GM12878 (cell line): Measurements from ENCODE around the gene CNTNAP2. TPM values are rescaled to one million over a fixed set of nuclear protein-coding genes. Genes with fewer than 3 reads are reported as not detected.

Experiments
- ATAC-seq: fragments of 200-7000 bp; cut with Tn5 transposase; 3 replicates; pipeline ENCODE4 v1.9.1; 2020; ENCODE audit warnings: mild to moderate bottlenecking, moderate library complexity
- BruUV-seq: library from RNA; stranded (reverse); fragments of 400-500 nt; replicated peaks from 2 replicates; lab custom pipeline; 2021; lab: Mats Ljungman, UMichigan
- CTCF ChIA-PET: fragments of 300-600 bp; sonication (Branson Sonifier 250); formaldehyde crosslinking; extraction: SDS; loops from one replicate; lab custom pipeline; 2021; ENCODE audit warnings: inconsistent platforms; lab: Yijun Ruan, JAX
- POLR2A ChIA-PET: fragments of 350-600 bp; formaldehyde crosslinking; extraction: SDS; loops from one replicate; lab custom pipeline; 2021; ENCODE audit warnings: inconsistent platforms; lab: Charles Lee
- RAD21 ChIA-PET: fragments of 300-600 bp; sonication (Branson Sonifier 250); formaldehyde crosslinking; loops from one replicate; lab custom pipeline; 2023; ENCODE audit warnings: antibody characterized with exemption; ENCODE audit not compliant: unreplicated experiment; lab: Charles Lee
- SMC1A ChIA-PET: fragments of 300-600 bp; sonication (Branson Sonifier 250); formaldehyde crosslinking; loops from one replicate; lab custom pipeline; 2023; ENCODE audit not compliant: unreplicated experiment, uncharacterized antibody; lab: Charles Lee
- DNase-seq: peaks from one replicate; pipeline ENCODE4 v3.0.0-alpha.2; 2011; ENCODE audit warnings: low read depth, low spot score
- FAIRE-seq: peaks from 3 replicates; lab custom pipeline; 2011; peaks lifted over from hg19 to GRCh38; lab: Jason Lieb, UNC
- H2AFZ ChIP-seq: 2 replicates; pipeline ENCODE4 v1.6.0; 2011; ENCODE audit warnings: low read depth, low read length, control low read depth; ENCODE audit not compliant: control insufficient read depth
- H3K27ac ChIP-seq: 2 replicates; pipeline ENCODE4 v1.5.1; 2011; ENCODE audit warnings: control low read depth; ENCODE audit not compliant: control insufficient read depth, insufficient read depth
- H3K27me3 ChIP-seq, 2 experiments: replicated peaks in 1 of 2; 2 replicates each; pipeline versions ENCODE4 v1.6.0 to v1.6.1; 2011; ENCODE audit warnings: low read length in 1 of 2; ENCODE audit not compliant: control insufficient read depth in 2 of 2, insufficient read depth in 2 of 2
- H3K36me3 ChIP-seq, 2 experiments: 2 replicates each; pipeline ENCODE4 v1.5.1; 2011; ENCODE audit warnings: low read length in 1 of 2; ENCODE audit not compliant: control insufficient read depth in 2 of 2, insufficient read depth in 2 of 2
- H3K4me1 ChIP-seq: 2 replicates; pipeline ENCODE4 v1.6.1; 2011; ENCODE audit warnings: mild to moderate bottlenecking, low read length, moderate library complexity, mixed read lengths; ENCODE audit not compliant: control insufficient read depth, insufficient read depth
- H3K4me2 ChIP-seq: 2 replicates; pipeline ENCODE4 v1.6.0; 2011; ENCODE audit warnings: control low read depth; ENCODE audit not compliant: control insufficient read depth, insufficient read depth
- H3K4me3 ChIP-seq: fragments of 200-600 bp; sonication (generic); 2 replicates; pipeline ENCODE4 v1.5.1; 2016
- H3K79me2 ChIP-seq: 2 replicates; pipeline ENCODE4 v1.6.0; 2011; ENCODE audit warnings: low read length; ENCODE audit not compliant: control insufficient read depth, insufficient read depth
- H3K9ac ChIP-seq: 2 replicates; pipeline ENCODE4 v1.8.0; 2011; ENCODE audit warnings: low read length, control low read depth, mixed read lengths; ENCODE audit not compliant: control insufficient read depth, insufficient read depth
- H3K9me3 ChIP-seq: replicated peaks from 3 replicates; pipeline ENCODE4 v1.5.1; 2011; ENCODE audit warnings: mild to moderate bottlenecking, low read length; ENCODE audit not compliant: control insufficient read depth, insufficient read depth
- H4K20me1 ChIP-seq: 2 replicates; pipeline ENCODE4 v1.6.0; 2011; ENCODE audit not compliant: control insufficient read depth, insufficient read depth
- BMI1 ChIP-seq: fragments of 450-650 bp; IDR thresholded peaks from 2 replicates; pipeline ENCODE4 v1.6.1; 2016; ENCODE audit warnings: mild to moderate bottlenecking, moderate library complexity, borderline replicate concordance
- CBFB ChIP-seq: IDR thresholded peaks from 2 replicates; pipeline ENCODE4 v1.6.1; 2016; ENCODE audit warnings: antibody characterized with exemption, low read depth
- CHD1 ChIP-seq: IDR thresholded peaks from 2 replicates; pipeline ENCODE4 v1.6.1; 2012; ENCODE audit warnings: low read depth, low read length, improper control_type of control experiment
- FOS ChIP-seq: IDR thresholded peaks from 3 replicates; pipeline ENCODE4 v1.6.1; 2011; ENCODE audit warnings: borderline replicate concordance; ENCODE audit not compliant: insufficient read length; ENCODE audit errors: extremely low read depth
- HDGF ChIP-seq: fragments of 450-650 bp; IDR thresholded peaks from 2 replicates; pipeline ENCODE4 v1.6.1; 2016; ENCODE audit warnings: antibody characterized with exemption
- POLR2A ChIP-seq: IDR thresholded peaks from 2 replicates; pipeline ENCODE4 v1.6.1; 2011; ENCODE audit warnings: low read depth, mild to moderate bottlenecking, low read length
- SIX5 ChIP-seq: IDR thresholded peaks from 2 replicates; pipeline ENCODE4 v1.6.1; 2011; ENCODE audit warnings: mild to moderate bottlenecking, low read depth, low read length, moderate library complexity; ENCODE audit not compliant: severe bottlenecking
- TAF1 ChIP-seq: IDR thresholded peaks from 2 replicates; pipeline ENCODE4 v1.6.1; 2011; ENCODE audit warnings: mild to moderate bottlenecking, low read depth, low read length, borderline replicate concordance
- ZNF622 ChIP-seq: fragments of 450-650 bp; IDR thresholded peaks from 2 replicates; pipeline ENCODE4 v1.6.1; 2017; ENCODE audit warnings: mild to moderate bottlenecking, inconsistent platforms
- WGBS: methylation state at CpG from one replicate; pipeline ENCODE4 v1.1.6; 2016; ENCODE audit warnings: low lambda C conversion rate; ENCODE audit not compliant: insufficient replicate concordance, insufficient coverage; ENCODE audit errors: missing lambda C conversion rate; 5-methylcytosine and 5-hydroxymethylcytosine counted together
- in situ Hi-C: fragments of 300-500 bp; cut with MboI; formaldehyde crosslinking; loops from 9 replicates; pipeline ENCODE4 v1.14.3; 2018; ENCODE audit warnings: mixed read lengths
- intact Hi-C: fragments of 100-400 bp; cut with micrococcal nuclease; formaldehyde crosslinking; loops from one replicate; pipeline ENCODE4 v1.14.2; 2022; ENCODE audit not compliant: unreplicated experiment
- polyA plus RNA-seq, 11 experiments: library from polyadenylated mRNA; depleted of rRNA in 4 of 11; unstranded in 6 of 11; stranded (reverse) in 5 of 11; fragments of >200 nt; fragmentation: Nextera tagmentation in 4 of 11; fragmentation: Illumina TruSeq in 1 of 11; extraction: Ambion mirVana in 4 of 11; extraction: Trizol in 1 of 11; gene quantifications; 1 replicate in 1 of 11; 2 replicates in 10 of 11; pipeline versions ENCODE4 v1.2.1 to v1.2.3, GENCODE V29; 2011 to 2016; ENCODE audit warnings: inconsistent platforms in 2 of 11, missing spikeins in 2 of 11, low read depth in 1 of 11
- total RNA-seq, 4 experiments: library from RNA; depleted of rRNA in 3 of 4; stranded (reverse); fragments of >200 nt in 3 of 4; fragmentation: Illumina TruSeq in 1 of 4; extraction: Trizol in 1 of 4; gene quantifications; 2 replicates each; pipeline versions ENCODE4 v1.2.1 to v1.2.3, GENCODE V29; 2013 to 2021
- TF ChIP-seq, protein P1 (sequence below): fragments of 150-350 bp; IDR thresholded peaks from 2 replicates; pipeline ENCODE4 v1.6.1; 2014; ENCODE audit warnings: mild to moderate bottlenecking, low read depth, low read length
- TF ChIP-seq, protein P2 (sequence below): fragments of 450-650 bp; IDR thresholded peaks from 2 replicates; pipeline ENCODE4 v1.6.1; 2017; ENCODE audit warnings: mild to moderate bottlenecking, low read depth, inconsistent platforms; ENCODE audit not compliant: poor library complexity, severe bottlenecking
- TF ChIP-seq, protein P3 (sequence below): fragments of 450-650 bp; formaldehyde crosslinking; IDR thresholded peaks from 2 replicates; pipeline ENCODE4 v1.4.0; 2022; ENCODE audit warnings: mild to moderate bottlenecking, moderate library complexity
- TF ChIP-seq, protein P4 (sequence below): fragments of 450-650 bp; IDR thresholded peaks from 2 replicates; pipeline ENCODE4 v1.6.1; 2017; ENCODE audit warnings: antibody characterized with exemption, mild to moderate bottlenecking, moderate library complexity

CNTNAP2 gene
- total and polyA plus RNA-seq, 10 of the 15 experiments (the other 5 are each of a cell fraction or from before 2014, with no cell fraction given) = 0.03 to 0.08 (median 0.03) TPM; not detected in 7

DNA sequence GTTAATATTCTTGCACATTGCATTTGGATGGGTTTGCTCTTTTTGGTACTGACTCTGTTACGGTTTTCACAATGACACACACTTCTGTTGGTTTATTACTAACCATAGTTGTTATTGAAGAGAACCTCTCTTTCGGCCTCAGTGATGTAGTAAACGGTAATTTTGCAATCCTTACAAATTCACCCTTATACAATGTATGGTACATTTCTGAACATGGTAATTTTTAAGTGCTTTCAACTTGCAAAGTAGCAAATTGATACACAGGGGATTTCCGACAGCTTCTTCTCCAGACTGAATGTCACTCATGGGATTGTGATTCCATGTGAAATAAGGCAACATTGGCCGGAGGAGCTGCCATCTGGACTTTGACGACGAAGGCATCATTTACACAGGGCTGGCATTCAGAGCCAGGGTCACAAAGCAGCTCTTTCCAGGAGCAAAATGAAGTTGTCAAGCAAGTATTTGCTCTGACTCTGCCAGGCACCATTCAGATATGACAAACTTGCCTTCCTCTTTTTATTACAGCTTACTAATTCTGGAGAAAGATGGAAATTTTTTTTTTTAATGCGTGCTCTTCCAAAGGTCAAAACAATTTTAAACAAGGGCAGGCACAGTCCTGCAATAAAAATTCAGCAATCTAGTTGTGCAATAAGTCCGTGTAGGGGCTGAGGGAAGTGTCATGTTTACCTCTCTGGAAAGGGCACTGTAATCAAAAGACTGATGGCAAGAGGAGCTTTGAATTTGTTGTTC lies 1762.5 kb downstream of the CNTNAP2 start:
- Histone ChIP-seq H3K4me3 (no peak overlapping the region), H4K20me1 (no peaks in the 10 kb centered on the region), H3K79me2 (no peaks in the 10 kb centered on the region), H3K9ac (no peak overlapping the region), H2AFZ (no peak overlapping the region), H3K27ac (no peak overlapping the region), H3K27me3 (no peaks in the 10 kb centered on the region), H3K9me3 (no peaks in the 10 kb centered on the region), H3K4me1 (no peaks in the 10 kb centered on the region), H3K36me3 (no peaks in the 10 kb centered on the region), H3K4me2 (no peak overlapping the region)
- ATAC-seq = no peak
- no peak for FAIRE-seq
- intact Hi-C loops (no loop called here), in situ Hi-C loops (no loop called here)
- SMC1A ChIA-PET = interaction anchor here (1.3 kb wide), 1 partner anchor 10 kb away, joined by 3 read pairs; no protein-coding TSS in a partner anchor
- POLR2A ChIA-PET = no interaction called here
- RAD21 ChIA-PET = no interaction called here
- CTCF ChIA-PET = no interaction called here
- DNase-seq = no peak
- no TSS peak for BruUV-seq
- 11% methylated on average over 9 of the region's 9 CpGs for WGBS
- TF ChIP-seq, protein P1, sequence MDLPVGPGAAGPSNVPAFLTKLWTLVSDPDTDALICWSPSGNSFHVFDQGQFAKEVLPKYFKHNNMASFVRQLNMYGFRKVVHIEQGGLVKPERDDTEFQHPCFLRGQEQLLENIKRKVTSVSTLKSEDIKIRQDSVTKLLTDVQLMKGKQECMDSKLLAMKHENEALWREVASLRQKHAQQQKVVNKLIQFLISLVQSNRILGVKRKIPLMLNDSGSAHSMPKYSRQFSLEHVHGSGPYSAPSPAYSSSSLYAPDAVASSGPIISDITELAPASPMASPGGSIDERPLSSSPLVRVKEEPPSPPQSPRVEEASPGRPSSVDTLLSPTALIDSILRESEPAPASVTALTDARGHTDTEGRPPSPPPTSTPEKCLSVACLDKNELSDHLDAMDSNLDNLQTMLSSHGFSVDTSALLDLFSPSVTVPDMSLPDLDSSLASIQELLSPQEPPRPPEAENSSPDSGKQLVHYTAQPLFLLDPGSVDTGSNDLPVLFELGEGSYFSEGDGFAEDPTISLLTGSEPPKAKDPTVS = no peak
- TF ChIP-seq, protein P2, sequence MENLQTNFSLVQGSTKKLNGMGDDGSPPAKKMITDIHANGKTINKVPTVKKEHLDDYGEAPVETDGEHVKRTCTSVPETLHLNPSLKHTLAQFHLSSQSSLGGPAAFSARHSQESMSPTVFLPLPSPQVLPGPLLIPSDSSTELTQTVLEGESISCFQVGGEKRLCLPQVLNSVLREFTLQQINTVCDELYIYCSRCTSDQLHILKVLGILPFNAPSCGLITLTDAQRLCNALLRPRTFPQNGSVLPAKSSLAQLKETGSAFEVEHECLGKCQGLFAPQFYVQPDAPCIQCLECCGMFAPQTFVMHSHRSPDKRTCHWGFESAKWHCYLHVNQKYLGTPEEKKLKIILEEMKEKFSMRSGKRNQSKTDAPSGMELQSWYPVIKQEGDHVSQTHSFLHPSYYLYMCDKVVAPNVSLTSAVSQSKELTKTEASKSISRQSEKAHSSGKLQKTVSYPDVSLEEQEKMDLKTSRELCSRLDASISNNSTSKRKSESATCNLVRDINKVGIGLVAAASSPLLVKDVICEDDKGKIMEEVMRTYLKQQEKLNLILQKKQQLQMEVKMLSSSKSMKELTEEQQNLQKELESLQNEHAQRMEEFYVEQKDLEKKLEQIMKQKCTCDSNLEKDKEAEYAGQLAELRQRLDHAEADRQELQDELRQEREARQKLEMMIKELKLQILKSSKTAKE = no peak
- TF ChIP-seq HDGF (no peak), BMI1 (no peak), FOS (no peak), POLR2A (no peak), ZNF622 (no peak), CBFB (no peak), TAF1 (no peak), CHD1 (no peak), SIX5 (no peak)
- TF ChIP-seq, protein P3, sequence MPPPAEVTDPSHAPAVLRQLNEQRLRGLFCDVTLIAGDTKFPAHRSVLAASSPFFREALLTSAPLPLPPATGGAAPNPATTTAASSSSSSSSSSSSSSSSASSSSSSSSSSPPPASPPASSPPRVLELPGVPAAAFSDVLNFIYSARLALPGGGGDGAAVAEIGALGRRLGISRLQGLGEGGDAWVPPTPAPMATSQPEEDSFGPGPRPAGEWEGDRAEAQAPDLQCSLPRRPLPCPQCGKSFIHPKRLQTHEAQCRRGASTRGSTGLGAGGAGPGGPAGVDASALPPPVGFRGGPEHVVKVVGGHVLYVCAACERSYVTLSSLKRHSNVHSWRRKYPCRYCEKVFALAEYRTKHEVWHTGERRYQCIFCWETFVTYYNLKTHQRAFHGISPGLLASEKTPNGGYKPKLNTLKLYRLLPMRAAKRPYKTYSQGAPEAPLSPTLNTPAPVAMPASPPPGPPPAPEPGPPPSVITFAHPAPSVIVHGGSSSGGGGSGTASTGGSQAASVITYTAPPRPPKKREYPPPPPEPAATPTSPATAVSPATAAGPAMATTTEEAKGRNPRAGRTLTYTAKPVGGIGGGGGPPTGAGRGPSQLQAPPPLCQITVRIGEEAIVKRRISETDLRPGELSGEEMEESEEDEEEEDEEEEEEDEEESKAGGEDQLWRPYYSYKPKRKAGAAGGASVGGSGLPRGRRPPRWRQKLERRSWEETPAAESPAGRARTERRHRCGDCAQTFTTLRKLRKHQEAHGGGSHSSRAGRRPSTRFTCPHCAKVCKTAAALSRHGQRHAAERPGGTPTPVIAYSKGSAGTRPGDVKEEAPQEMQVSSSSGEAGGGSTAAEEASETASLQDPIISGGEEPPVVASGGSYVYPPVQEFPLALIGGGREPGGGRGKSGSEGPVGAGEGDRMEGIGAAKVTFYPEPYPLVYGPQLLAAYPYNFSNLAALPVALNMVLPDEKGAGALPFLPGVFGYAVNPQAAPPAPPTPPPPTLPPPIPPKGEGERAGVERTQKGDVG (CRISPR knock-in tag) = no peak
- TF ChIP-seq, protein P4, sequence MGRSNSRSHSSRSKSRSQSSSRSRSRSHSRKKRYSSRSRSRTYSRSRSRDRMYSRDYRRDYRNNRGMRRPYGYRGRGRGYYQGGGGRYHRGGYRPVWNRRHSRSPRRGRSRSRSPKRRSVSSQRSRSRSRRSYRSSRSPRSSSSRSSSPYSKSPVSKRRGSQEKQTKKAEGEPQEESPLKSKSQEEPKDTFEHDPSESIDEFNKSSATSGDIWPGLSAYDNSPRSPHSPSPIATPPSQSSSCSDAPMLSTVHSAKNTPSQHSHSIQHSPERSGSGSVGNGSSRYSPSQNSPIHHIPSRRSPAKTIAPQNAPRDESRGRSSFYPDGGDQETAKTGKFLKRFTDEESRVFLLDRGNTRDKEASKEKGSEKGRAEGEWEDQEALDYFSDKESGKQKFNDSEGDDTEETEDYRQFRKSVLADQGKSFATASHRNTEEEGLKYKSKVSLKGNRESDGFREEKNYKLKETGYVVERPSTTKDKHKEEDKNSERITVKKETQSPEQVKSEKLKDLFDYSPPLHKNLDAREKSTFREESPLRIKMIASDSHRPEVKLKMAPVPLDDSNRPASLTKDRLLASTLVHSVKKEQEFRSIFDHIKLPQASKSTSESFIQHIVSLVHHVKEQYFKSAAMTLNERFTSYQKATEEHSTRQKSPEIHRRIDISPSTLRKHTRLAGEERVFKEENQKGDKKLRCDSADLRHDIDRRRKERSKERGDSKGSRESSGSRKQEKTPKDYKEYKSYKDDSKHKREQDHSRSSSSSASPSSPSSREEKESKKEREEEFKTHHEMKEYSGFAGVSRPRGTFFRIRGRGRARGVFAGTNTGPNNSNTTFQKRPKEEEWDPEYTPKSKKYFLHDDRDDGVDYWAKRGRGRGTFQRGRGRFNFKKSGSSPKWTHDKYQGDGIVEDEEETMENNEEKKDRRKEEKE = no peak
